Brain microvascular endothelial cell (primary cell): ENCODE data around the gene TMEM200B.
"Not testable (repeated sequence)": the region's sequence is repeated elsewhere in the genome, so short reads cannot be mapped to it uniquely, and the experiment has no call there.

Experiments used
- DNase-seq: peaks from one replicate; pipeline ENCODE4 v3.0.0-alpha.2; 2020
- H3K27ac ChIP-seq: fragments of 250-450 bp; sonication (Bioruptor Pico); 2 replicates; pipeline ENCODE4 v1.5.1; 2020; ENCODE audit warnings: mild to moderate bottlenecking, moderate library complexity
- H3K27me3 ChIP-seq: fragments of 250-450 bp; sonication (Bioruptor Pico); replicated peaks from 2 replicates; pipeline ENCODE4 v1.5.1; 2020; ENCODE audit warnings: mild to moderate bottlenecking
- H3K36me3 ChIP-seq: fragments of 250-450 bp; sonication (Bioruptor Pico); replicated peaks from 2 replicates; pipeline ENCODE4 v1.5.1; 2020; ENCODE audit warnings: mild to moderate bottlenecking
- H3K4me3 ChIP-seq: 2 replicates; pipeline ENCODE4 v1.5.1; 2011; ENCODE audit warnings: low read depth, mild to moderate bottlenecking, control low read depth, low read length, moderate library complexity
- CTCF ChIP-seq: IDR thresholded peaks from 2 replicates; pipeline ENCODE4 v1.5.1; 2011; ENCODE audit warnings: low read depth, mild to moderate bottlenecking, moderate library complexity, low read length, control low read depth, inconsistent platforms; ENCODE audit errors: missing control alignments
- in situ Hi-C: cut with HindIII; loops from 2 replicates; pipeline ENCODE4 v1.10.0; 2017; ENCODE audit warnings: low sequenced_read_pairs, low pct_ligation_motif_present

Gene TMEM200B

GRCh38 chr1:29112705-29113412 is 10.8 kb downstream of the TMEM200B start:
- Histone ChIP-seq H3K36me3 (no peaks in the 10 kb centered on the region), H3K27me3 (no peaks in the 10 kb centered on the region), H3K27ac (no peak overlapping the region), H3K4me3 (no peak overlapping the region)
- in situ Hi-C loops, result no loop called here
- no peak for DNase-seq
- TF ChIP-seq CTCF, result no peak

GRCh38 chr1:29108041-29108440 is 15.7 kb downstream of the TMEM200B start:
- H3K36me3 ChIP-seq, in situ Hi-C loops, H3K4me3 ChIP-seq, H3K27ac ChIP-seq, H3K27me3 ChIP-seq, DNase-seq: not testable (repeated sequence)

GRCh38 chr1:29105822-29106221 is 17.9 kb downstream of the TMEM200B start:
- Histone ChIP-seq H3K4me3 (no peak overlapping the region), H3K27me3 (no peaks in the 10 kb centered on the region), H3K36me3 (no peaks in the 10 kb centered on the region), H3K27ac (no peak overlapping the region)
- DNase-seq, result peak; percentile 2
- TF ChIP-seq CTCF, result no peak
- in situ Hi-C loops, result no loop called here

GRCh38 chr1:29100487-29100886 is 23.2 kb downstream of the TMEM200B start:
- Histone ChIP-seq H3K27ac (no peak overlapping the region), H3K4me3 (no peak overlapping the region), H3K36me3 (no peaks in the 10 kb centered on the region), H3K27me3 (no peaks in the 10 kb centered on the region)
- in situ Hi-C loops, result no loop called here
- DNase-seq, result no peak
- no peak for TF ChIP-seq CTCF

GRCh38 chr1:29099286-29099685 is 24.4 kb downstream of the TMEM200B start:
- no peak for DNase-seq
- no peaks in the 10 kb centered on the region for H3K36me3 ChIP-seq
- H3K4me3 ChIP-seq, result no peak overlapping the region
- H3K27ac ChIP-seq, result no peak overlapping the region
- H3K27me3 ChIP-seq, result no peaks in the 10 kb centered on the region
- no peak for TF ChIP-seq CTCF
- in situ Hi-C loops, result no loop called here

- no peak for DNase-seq
- Histone ChIP-seq H3K36me3 (no peaks in the 10 kb centered on the region), H3K4me3 (no peak overlapping the region), H3K27me3 (no peaks in the 10 kb centered on the region), H3K27ac (no peak overlapping the region)
- in situ Hi-C loops, result no loop called here
- no peak for TF ChIP-seq CTCF
These were observed 27.3 kb downstream of the TMEM200B start for GRCh38 chr1:29096231-29096886.
